HPDE6-E6E7 (cell line): ENCODE results near the gene PRUNE2.
A peak's percentile ranks its signal among the peaks of the same experiment; 100 is the strongest.
"Not testable (repeated sequence)": the region's sequence is repeated elsewhere in the genome, so short reads cannot be mapped to it uniquely, and the experiment has no call there.

Experiments used
- DNase-seq: peaks from one replicate; pipeline ENCODE4 v3.0.0; 2011; ENCODE audit warnings: missing footprints; ENCODE audit errors: extremely low spot score

Gene PRUNE2

GRCh38 chr9:76697554-76697953 is 208.4 kb downstream of the PRUNE2 start:
- no peak for DNase-seq

- no peak for DNase-seq
Observed at GRCh38 chr9:76697081-76697480, 208.8 kb downstream of the PRUNE2 start.

DNA sequence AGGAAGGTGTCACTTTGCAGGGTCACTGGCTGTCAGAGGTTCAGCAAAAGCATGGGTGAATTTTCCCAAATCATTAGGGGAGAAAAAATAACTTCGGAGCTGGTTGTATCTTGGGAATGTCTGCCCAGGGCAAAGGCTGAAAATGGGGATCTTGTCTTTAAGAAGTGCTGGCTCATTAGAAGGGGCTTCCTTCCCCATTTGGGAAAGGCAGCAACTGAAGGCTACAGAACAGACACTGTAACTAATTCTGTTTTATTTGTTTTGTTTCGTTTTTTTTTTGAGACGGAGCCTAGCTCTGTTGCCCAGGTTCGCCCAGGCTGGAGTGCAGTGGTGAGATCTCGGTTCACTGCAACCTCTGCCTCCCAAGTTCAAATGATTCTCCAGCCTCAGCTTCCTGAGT is 212.0 kb downstream of the PRUNE2 start:
- DNase-seq = no peak

DNA sequence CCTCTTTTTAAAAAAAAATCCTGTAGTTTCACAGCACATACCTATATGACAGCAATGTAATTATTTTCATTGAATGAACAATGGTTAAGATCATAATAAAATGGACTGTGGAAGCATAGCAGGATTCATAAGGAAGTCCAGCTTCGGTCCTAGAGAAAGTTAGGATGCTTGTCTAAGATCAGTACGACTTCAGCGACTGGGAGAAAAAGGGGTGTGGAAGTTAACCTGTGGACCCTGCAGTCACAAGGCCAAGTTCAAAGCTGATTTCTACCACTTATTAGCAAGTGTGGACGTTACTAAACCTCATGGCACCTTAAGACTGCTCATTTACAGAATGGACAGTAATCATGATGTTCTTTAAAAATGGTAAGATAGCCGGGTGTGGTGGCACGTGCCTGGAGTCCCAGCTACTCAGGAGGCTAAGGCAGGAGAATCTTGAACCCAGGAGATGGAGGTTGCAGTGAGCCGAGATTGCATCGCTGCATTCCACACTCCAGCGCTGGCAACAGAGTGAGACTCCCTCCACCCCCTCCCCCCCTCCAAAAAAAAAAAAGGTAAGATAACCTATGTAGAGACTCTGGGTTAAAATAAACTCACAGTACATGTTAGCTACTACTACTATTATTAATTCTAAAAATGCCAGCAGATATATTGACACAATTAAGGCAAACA is 213.3 kb downstream of the PRUNE2 start:
- no peak for DNase-seq

DNA sequence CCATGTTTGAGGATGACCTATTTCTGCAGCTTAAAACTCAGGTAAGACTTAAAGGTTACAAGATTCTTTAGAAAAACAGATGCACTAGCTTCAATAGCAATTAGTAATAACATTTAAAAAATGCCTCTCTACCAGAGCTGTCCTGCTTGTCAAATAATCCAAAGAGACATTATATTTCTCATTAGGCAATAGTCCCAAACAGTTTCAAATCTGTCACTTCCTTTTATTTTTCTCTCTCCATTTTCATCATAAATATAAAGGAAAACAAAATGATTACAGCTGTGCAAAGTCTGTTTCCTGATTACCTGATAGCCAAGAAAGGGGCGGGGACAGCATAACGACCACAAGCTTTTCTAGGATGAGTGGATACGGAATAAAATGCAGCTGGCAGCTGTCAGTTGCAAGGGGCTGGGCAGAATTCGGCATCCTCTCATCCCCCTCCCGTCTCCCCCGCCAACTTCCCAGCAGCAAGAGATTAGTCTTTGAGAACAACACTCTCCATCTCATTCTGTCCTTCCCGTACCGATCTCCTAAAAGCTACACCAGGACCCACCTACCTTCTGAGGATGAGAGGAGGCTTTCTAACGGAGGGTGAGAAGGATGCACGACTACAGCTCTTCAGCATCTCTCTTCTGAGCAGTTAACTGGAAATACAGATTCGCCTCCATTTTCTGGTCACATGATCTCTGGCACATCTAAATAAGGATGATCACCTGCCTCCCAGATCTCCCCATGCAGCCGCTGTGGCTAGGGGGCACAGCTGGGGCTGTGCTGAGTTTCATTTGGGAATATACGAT is 214.2 kb downstream of the PRUNE2 start:
- DNase-seq = no peak

DNA sequence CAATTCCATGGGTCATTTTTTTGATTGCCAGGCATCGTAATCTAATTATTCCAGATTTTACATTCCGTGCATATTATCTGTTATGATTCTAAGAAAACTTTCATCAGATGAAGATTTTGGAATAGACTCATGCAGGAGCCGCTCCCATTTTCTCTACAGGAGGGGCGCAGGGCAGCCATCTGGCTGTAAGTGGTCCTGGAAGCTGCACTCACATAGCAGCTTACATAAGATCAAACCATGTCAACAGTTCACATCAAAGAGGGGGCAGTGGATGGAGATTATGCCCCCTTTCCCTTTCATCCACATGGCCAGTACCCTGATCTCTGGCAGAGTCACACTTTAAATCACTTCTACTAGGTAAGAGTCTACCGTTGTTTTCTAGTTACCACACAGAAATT is 214.9 kb downstream of the PRUNE2 start:
- DNase-seq = no peak

- no peak for DNase-seq
Observed at GRCh38 chr9:76690246-76690972, 215.5 kb downstream of the PRUNE2 start.

GRCh38 chr9:76688471-76689238 is 217.3 kb downstream of the PRUNE2 start:
- DNase-seq = no peak

GRCh38 chr9:76687861-76688391 is 218.0 kb downstream of the PRUNE2 start:
- DNase-seq = peak; percentile 60

GRCh38 chr9:76686756-76687155 is 219.2 kb downstream of the PRUNE2 start:
- DNase-seq = no peak

DNA sequence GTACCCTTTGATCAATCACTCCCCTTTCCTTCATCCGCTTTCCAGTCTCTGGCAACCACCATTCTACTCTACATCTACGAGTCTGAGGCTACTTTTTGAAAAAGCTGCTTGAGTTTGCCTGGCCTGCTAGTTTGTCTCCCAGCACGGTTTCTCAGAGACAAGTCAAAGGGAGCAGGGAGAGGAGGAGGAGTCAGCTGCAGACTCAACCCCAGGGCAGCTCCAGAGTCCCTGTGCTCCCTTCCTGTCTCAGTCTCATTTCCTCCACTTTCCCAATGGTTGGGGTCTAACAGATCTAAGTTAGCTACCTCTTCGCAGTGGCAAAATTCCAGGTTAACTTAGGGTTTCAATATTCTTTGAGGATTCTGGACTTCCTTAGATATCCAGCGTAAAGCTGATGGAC is 221.7 kb downstream of the PRUNE2 start:
- DNase-seq = no peak

DNA sequence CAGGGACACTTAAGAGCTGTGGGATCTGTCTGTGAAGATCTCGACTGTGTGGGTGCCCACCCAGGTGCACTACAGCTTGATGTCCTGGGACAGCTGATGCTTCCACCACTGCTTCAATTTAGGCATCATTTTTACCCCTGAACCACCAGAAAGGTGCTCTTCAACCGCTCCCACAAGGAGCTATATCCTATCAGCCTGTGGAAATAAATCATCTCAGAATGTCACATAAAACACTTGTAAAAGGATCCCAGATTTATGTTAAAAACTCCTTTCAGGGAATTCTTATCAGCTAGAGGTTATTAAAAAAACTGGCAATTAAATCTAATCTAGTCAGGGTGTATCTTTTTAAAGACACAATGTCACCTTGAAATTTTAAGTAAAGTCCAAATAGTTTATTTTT is 224.4 kb downstream of the PRUNE2 start:
- DNase-seq = no peak

DNA sequence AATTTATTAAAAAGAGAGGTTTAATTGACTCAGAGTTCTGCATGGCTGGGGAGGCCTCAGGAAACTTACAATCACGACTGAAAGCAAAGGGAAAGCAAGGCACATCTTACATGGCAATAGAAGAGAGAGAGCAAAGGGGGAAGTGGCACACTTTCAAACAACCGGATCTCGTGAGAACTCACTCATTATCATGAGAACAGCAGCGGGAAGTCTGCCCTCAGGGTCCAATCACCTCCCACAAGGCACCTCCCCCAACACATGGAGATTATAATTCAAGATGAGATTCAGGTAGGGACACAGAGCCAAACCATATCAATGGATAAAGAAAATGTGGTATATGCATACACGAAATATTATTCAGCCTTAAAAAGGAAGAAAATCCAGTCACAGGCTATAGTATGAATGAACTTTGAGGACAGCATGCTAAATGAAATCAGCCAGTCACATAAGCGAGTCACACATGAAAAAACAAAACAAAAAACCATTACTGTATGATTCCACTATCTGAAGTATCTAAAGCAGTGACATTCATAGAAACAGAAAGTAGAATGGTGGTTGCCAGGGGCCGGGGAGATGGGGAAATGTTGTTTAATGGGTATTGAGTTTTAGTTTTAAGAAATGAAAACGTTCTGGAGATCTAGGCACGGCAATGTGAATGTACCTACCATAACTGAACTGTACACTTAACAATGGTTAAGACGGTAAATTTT is 225.0 kb downstream of the PRUNE2 start:
- no peak for DNase-seq

DNA sequence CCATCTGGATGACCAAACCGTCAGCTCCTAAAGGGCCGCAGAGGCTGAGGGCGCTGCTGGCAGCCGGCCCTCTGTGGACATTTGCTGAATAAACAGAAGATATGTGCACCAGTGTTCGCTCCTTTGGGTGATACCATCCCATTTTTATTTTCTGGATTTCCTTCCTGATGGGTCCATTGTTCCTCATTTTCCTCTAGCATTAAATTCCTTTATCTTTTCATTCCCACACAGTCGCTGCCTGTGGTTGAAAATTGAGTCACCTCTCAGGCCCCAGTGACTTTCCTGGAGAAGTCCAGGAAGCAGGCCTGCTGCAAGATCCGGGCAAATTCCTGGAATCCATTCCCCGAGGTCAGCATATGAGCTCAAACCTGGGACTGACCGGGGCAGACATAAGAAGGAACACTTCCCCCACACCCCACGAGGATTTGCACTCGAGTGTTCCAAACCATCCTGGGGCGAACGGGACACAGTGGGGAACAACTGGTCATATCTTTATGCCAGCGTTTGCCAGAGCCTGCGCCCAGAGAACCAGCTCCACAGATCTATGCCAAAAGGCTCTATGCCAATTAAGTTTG is 228.3 kb downstream of the PRUNE2 start:
- DNase-seq = no peak

GRCh38 chr9:76676857-76677256 is 229.1 kb downstream of the PRUNE2 start:
- no peak for DNase-seq

- DNase-seq = no peak
Observed at GRCh38 chr9:76667521-76667957, 238.4 kb downstream of the PRUNE2 start.

DNA sequence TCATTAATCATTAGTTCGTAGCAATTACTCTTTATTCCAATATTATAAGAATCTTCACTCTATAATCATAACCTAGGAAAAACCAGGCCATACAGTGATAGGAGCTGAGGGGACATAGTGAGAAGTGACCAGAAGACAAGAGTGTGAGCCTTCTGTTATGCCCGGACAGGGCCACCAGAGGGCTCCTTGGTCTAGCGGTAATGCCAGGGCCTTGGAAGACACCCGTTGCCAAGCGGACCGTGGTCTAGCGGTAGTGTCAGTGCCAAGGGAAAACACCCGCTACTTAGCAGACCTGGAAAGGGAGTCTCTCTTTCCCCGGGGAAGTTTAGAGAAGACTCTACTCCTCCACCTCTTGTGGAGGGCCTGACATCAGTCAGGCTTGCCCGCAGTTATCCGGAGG is 239.9 kb downstream of the PRUNE2 start:
- not testable (repeated sequence) for DNase-seq

- no peak for DNase-seq
Observed at GRCh38 chr9:76665458-76665857, 240.5 kb downstream of the PRUNE2 start.

GRCh38 chr9:76664120-76664519 is 241.8 kb downstream of the PRUNE2 start:
- DNase-seq = no peak

- DNase-seq = no peak
Observed at GRCh38 chr9:76662476-76663281, 243.2 kb downstream of the PRUNE2 start.
